Spinal cord (tissue), 10 donors: ENCODE results near the gene RFX4. TPM values are rescaled to one million over a fixed set of nuclear protein-coding genes. Genes with fewer than 3 reads are reported as not detected.

Experiments used
- DNase-seq, 6 donors: peaks; one replicate each; pipeline versions ENCODE4 v3.0.0 to v3.0.0-alpha.2; 2013 to 2015; ENCODE audit warnings: low spot score in 6 of 6, low read depth in 4 of 6
- H3K27ac ChIP-seq: one replicate; pipeline ENCODE4 v1.5.1; 2013; ENCODE audit warnings: low read depth, low read length, control low read depth
- H3K27me3 ChIP-seq: one replicate; pipeline ENCODE4 v1.6.1; 2013; ENCODE audit warnings: low read length; ENCODE audit not compliant: control insufficient read depth, insufficient read depth
- H3K36me3 ChIP-seq: one replicate; pipeline ENCODE4 v1.6.1; 2013; ENCODE audit warnings: low read length; ENCODE audit not compliant: control insufficient read depth, insufficient read depth
- H3K4me1 ChIP-seq: one replicate; pipeline ENCODE4 v1.6.1; 2013; ENCODE audit warnings: low read length; ENCODE audit not compliant: control insufficient read depth, insufficient read depth
- H3K4me3 ChIP-seq: one replicate; pipeline ENCODE4 v1.5.1; 2013; ENCODE audit warnings: low read depth, low read length, control low read depth
- H3K9me3 ChIP-seq: one replicate; pipeline ENCODE4 v1.6.1; 2013; ENCODE audit warnings: low read length; ENCODE audit not compliant: control insufficient read depth, insufficient read depth
- WGBS: methylation state at CpG from one replicate; pipeline ENCODE4 v1.1.5; 2013; ENCODE audit warnings: missing lambda C conversion rate; ENCODE audit not compliant: insufficient coverage; 5-methylcytosine and 5-hydroxymethylcytosine counted together
- polyA plus RNA-seq, 2 donors: library from polyadenylated mRNA; unstranded; fragments of 120-200 nt; gene quantifications; one replicate each; pipeline ENCODE4 v1.2.1, GENCODE V29; 2013; ENCODE audit not compliant: insufficient read length in 2 of 2
- total RNA-seq, 2 donors: library from RNA; depleted of rRNA in 1 of 2; stranded (reverse); fragments of 120-200 nt in 1 of 2; fragments of >200 nt in 1 of 2; gene quantifications; one replicate each; pipeline versions ENCODE4 v1.2.3 to v1.2.4, GENCODE V29; 2013 to 2014
- donor health status: healthy.

RFX4 gene
- total and polyA plus RNA-seq, 4 donors: 18.6 to 90.3 (median 45.6) TPM

GRCh38 chr12:106774808-106775524 is 192.2 kb downstream of the RFX4 start:
- Histone ChIP-seq H3K9me3 (no peaks in the 10 kb centered on the region), H3K4me3 (peak overlapping the region; percentile 93), H3K36me3 (peaks cover 3% of the 10 kb centered on the region), H3K4me1 (peaks cover 8% of the 10 kb centered on the region), H3K27ac (peak overlapping the region; percentile 99), H3K27me3 (no peaks in the 10 kb centered on the region)
- DNase-seq: peak in 4 of 6 donors; percentile 31 to 92 (median 66)
- WGBS: under 1% methylated on average over 21 of the region's 29 CpGs

GRCh38 chr12:106776897-106777296 is 194.1 kb downstream of the RFX4 start:
- no peaks in the 10 kb centered on the region for H3K9me3 ChIP-seq
- H3K27me3 ChIP-seq: no peaks in the 10 kb centered on the region
- DNase-seq: no peak
- no peak overlapping the region for H3K4me3 ChIP-seq
- WGBS: no CpG with 5 or more reads among the region's 5 CpGs
- H3K27ac ChIP-seq: no peak overlapping the region
- H3K4me1 ChIP-seq: peaks cover 8% of the 10 kb centered on the region
- peaks cover 3% of the 10 kb centered on the region for H3K36me3 ChIP-seq

GRCh38 chr12:106780010-106780631 is 197.3 kb downstream of the RFX4 start:
- Histone ChIP-seq H3K9me3 (no peaks in the 10 kb centered on the region), H3K4me1 (no peaks in the 10 kb centered on the region), H3K27me3 (no peaks in the 10 kb centered on the region), H3K36me3 (peaks cover 9% of the 10 kb centered on the region), H3K4me3 (no peak overlapping the region), H3K27ac (no peak overlapping the region)
- WGBS: no CpG with 5 or more reads among the region's 3 CpGs
- DNase-seq: no peak

GRCh38 chr12:106782619-106783018 is 199.8 kb downstream of the RFX4 start:
- Histone ChIP-seq H3K27ac (no peak overlapping the region), H3K36me3 (peaks cover 16% of the 10 kb centered on the region), H3K27me3 (no peaks in the 10 kb centered on the region), H3K4me1 (no peaks in the 10 kb centered on the region), H3K9me3 (no peaks in the 10 kb centered on the region), H3K4me3 (no peak overlapping the region)
- DNase-seq: no peak
- 54% methylated on average over 1 of the region's 1 CpG for WGBS

GRCh38 chr12:106783515-106783914 is 200.7 kb downstream of the RFX4 start:
- Histone ChIP-seq H3K27ac (no peak overlapping the region), H3K36me3 (peaks cover 16% of the 10 kb centered on the region), H3K4me3 (no peak overlapping the region), H3K27me3 (no peaks in the 10 kb centered on the region), H3K9me3 (no peaks in the 10 kb centered on the region), H3K4me1 (no peaks in the 10 kb centered on the region)
- no peak for DNase-seq
- 75% methylated on average over 2 of the region's 5 CpGs for WGBS

GRCh38 chr12:106790020-106790419 is 207.2 kb downstream of the RFX4 start:
- Histone ChIP-seq H3K27ac (no peak overlapping the region), H3K4me3 (no peak overlapping the region), H3K9me3 (no peaks in the 10 kb centered on the region), H3K36me3 (peaks cover 7% of the 10 kb centered on the region), H3K27me3 (no peaks in the 10 kb centered on the region), H3K4me1 (no peaks in the 10 kb centered on the region)
- DNase-seq: no peak
- WGBS: 100% methylated on average over 1 of the region's 2 CpGs

GRCh38 chr12:106791531-106791930 is 208.7 kb downstream of the RFX4 start:
- no peak overlapping the region for H3K4me3 ChIP-seq
- no peaks in the 10 kb centered on the region for H3K27me3 ChIP-seq
- no peak overlapping the region for H3K27ac ChIP-seq
- no peaks in the 10 kb centered on the region for H3K36me3 ChIP-seq
- H3K4me1 ChIP-seq: no peaks in the 10 kb centered on the region
- DNase-seq: peak in 2 of 6 donors; percentile 22 to 31
- no peaks in the 10 kb centered on the region for H3K9me3 ChIP-seq

GRCh38 chr12:106794369-106794768 is 211.6 kb downstream of the RFX4 start:
- no CpG with 5 or more reads among the region's 1 CpG for WGBS

GRCh38 chr12:106801167-106801708 is 218.4 kb downstream of the RFX4 start:
- H3K27me3 ChIP-seq: no peaks in the 10 kb centered on the region
- H3K9me3 ChIP-seq: no peaks in the 10 kb centered on the region
- no peak for DNase-seq
- WGBS: no CpG with 5 or more reads among the region's 1 CpG
- no peaks in the 10 kb centered on the region for H3K4me1 ChIP-seq
- no peak overlapping the region for H3K4me3 ChIP-seq
- H3K27ac ChIP-seq: no peak overlapping the region
- H3K36me3 ChIP-seq: peaks cover 3% of the 10 kb centered on the region

More at GRCh38 chr12:106794369-106794768, 211.6 kb downstream of the RFX4 start:
- H3K4me1 ChIP-seq: no peaks in the 10 kb centered on the region
- H3K36me3 ChIP-seq: no peaks in the 10 kb centered on the region
- H3K27me3 ChIP-seq: no peaks in the 10 kb centered on the region
- no peaks in the 10 kb centered on the region for H3K9me3 ChIP-seq
- H3K27ac ChIP-seq: no peak overlapping the region
- no peak overlapping the region for H3K4me3 ChIP-seq
- DNase-seq: no peak
